H1 (cell line): ENCODE results near the gene KIAA1671. TPM values are rescaled to one million over a fixed set of nuclear protein-coding genes. Genes with fewer than 3 reads are reported as not detected.

Source experiments
- CTCF ChIA-PET: fragments of 300-600 bp; sonication (Branson Sonifier 250); formaldehyde crosslinking; loops from one replicate; lab custom pipeline; 2021; ENCODE audit not compliant: partially characterized antibody; lab: Charles Lee
- POLR2A ChIA-PET: fragments of 300-600 bp; sonication (Branson Sonifier 250); formaldehyde crosslinking; loops from one replicate; lab custom pipeline; 2021; ENCODE audit warnings: inconsistent platforms; ENCODE audit not compliant: partially characterized antibody; lab: Charles Lee
- DNase-seq, 2 experiments: peaks; one replicate each; pipeline versions ENCODE4 v3.0.0 to v3.0.0-alpha.2; 2010 to 2022; ENCODE audit warnings: low spot score in 2 of 2, low read depth in 1 of 2, mixed read lengths in 1 of 2
- FAIRE-seq: peaks from 2 replicates; lab custom pipeline; 2011; peaks lifted over from hg19 to GRCh38; lab: Jason Lieb, UNC
- H2AFZ ChIP-seq: 2 replicates; pipeline ENCODE4 v1.8.1; 2012; ENCODE audit warnings: low read length, inconsistent platforms
- H2AK5ac ChIP-seq: 2 replicates; pipeline ENCODE4 v1.6.1; 2013; ENCODE audit warnings: low read depth, low read length
- H2BK120ac ChIP-seq: replicated peaks from 2 replicates; pipeline ENCODE3; 2013; ENCODE audit warnings: low read depth, low read length, inconsistent platforms
- H2BK12ac ChIP-seq: 2 replicates; pipeline ENCODE4 v1.6.1; 2013; ENCODE audit warnings: low read depth, low read length
- H2BK15ac ChIP-seq: 2 replicates; pipeline ENCODE4 v1.6.1; 2013; ENCODE audit warnings: low read length
- H2BK20ac ChIP-seq: 2 replicates; pipeline ENCODE4 v1.6.1; 2013; ENCODE audit warnings: low read length
- H2BK5ac ChIP-seq: 2 replicates; pipeline ENCODE4 v1.6.1; 2013; ENCODE audit warnings: low read depth, low read length
- H3K14ac ChIP-seq: 2 replicates; pipeline ENCODE4 v1.6.1; 2013; ENCODE audit warnings: inconsistent platforms; ENCODE audit not compliant: insufficient read length
- H3K18ac ChIP-seq: 2 replicates; pipeline ENCODE4 v1.6.1; 2013; ENCODE audit warnings: low read length; ENCODE audit errors: extremely low read depth
- H3K23ac ChIP-seq: 2 replicates; pipeline ENCODE4 v1.6.1; 2013; ENCODE audit warnings: inconsistent platforms; ENCODE audit not compliant: insufficient read length
- H3K23me2 ChIP-seq: 2 replicates; pipeline ENCODE4 v1.6.1; 2013; ENCODE audit warnings: low read depth, low read length
- H3K27ac ChIP-seq: 2 replicates; pipeline ENCODE4 v1.6.1; 2011; ENCODE audit warnings: low read depth, low read length, inconsistent platforms
- H3K27me3 ChIP-seq, 4 experiments: replicated peaks in 1 of 4; 1 replicate in 1 of 4; 2 replicates in 3 of 4; pipeline versions ENCODE4 v1.6.1 to v1.8.1; 2011 to 2013; ENCODE audit warnings: low read length in 3 of 4, mild to moderate bottlenecking in 3 of 4, inconsistent platforms in 2 of 4, mixed read lengths in 2 of 4, moderate library complexity in 1 of 4; ENCODE audit not compliant: control insufficient read depth in 3 of 4, insufficient read depth in 3 of 4; ENCODE audit errors: extremely low read depth in 1 of 4
- H3K36me3 ChIP-seq, 4 experiments: 2 replicates each; pipeline versions ENCODE4 v1.6.1 to v1.8.1; 2011 to 2013; ENCODE audit warnings: mild to moderate bottlenecking in 4 of 4, low read length in 3 of 4, moderate library complexity in 2 of 4, control low read depth in 1 of 4, inconsistent platforms in 1 of 4; ENCODE audit not compliant: insufficient read depth in 4 of 4, control insufficient read depth in 2 of 4
- H3K4ac ChIP-seq: replicated peaks from 2 replicates; pipeline ENCODE3; 2013; ENCODE audit warnings: low read length, low read depth, mixed read lengths, inconsistent platforms; ENCODE audit not compliant: insufficient read length
- H3K4me1 ChIP-seq, 4 experiments: replicated peaks in 1 of 4; 1 replicate in 1 of 4; 2 replicates in 3 of 4; pipeline versions ENCODE4 v1.6.1 to v1.8.1; 2011 to 2013; ENCODE audit warnings: low read length in 3 of 4, inconsistent platforms in 2 of 4, mixed read lengths in 1 of 4; ENCODE audit not compliant: insufficient read depth in 4 of 4, control insufficient read depth in 3 of 4
- H3K4me2 ChIP-seq, 2 experiments: 2 replicates each; pipeline versions ENCODE4 v1.6.1 to v1.8.1; 2011 to 2013; ENCODE audit warnings: low read depth in 2 of 2, low read length in 2 of 2, control low read depth in 1 of 2, inconsistent platforms in 1 of 2, mild to moderate bottlenecking in 1 of 2; ENCODE audit not compliant: insufficient read depth in 1 of 2
- H3K4me3 ChIP-seq, 4 experiments: fragments of 200-600, 300-600 bp in 1 of 4; sonication (generic), shearing (Covaris generic), sonication (Bioruptor Twin) in 1 of 4; 2 replicates each; pipeline versions ENCODE4 v1.5.1 to v1.8.1; 2011 to 2016; ENCODE audit warnings: low read length in 4 of 4, low read depth in 3 of 4, control low read depth in 2 of 4, inconsistent platforms in 2 of 4, mild to moderate bottlenecking in 2 of 4, mixed read lengths in 1 of 4, moderate library complexity in 1 of 4; ENCODE audit not compliant: insufficient read depth in 2 of 4; ENCODE audit errors: extremely low read depth in 1 of 4
- H3K56ac ChIP-seq: replicated peaks from 2 replicates; pipeline ENCODE3; 2013; ENCODE audit warnings: low read depth, mild to moderate bottlenecking, mixed read lengths, low read length, inconsistent platforms; ENCODE audit not compliant: insufficient read length
- H3K79me1 ChIP-seq: 2 replicates; pipeline ENCODE4 v1.6.1; 2013; ENCODE audit warnings: low read depth, low read length, control low read depth
- H3K79me2 ChIP-seq, 2 experiments: 2 replicates each; pipeline versions ENCODE4 v1.6.1 to v1.8.1; 2012 to 2013; ENCODE audit warnings: low read length in 2 of 2, mild to moderate bottlenecking in 2 of 2, inconsistent platforms in 1 of 2; ENCODE audit not compliant: insufficient read depth in 2 of 2, control insufficient read depth in 1 of 2
- H3K9ac ChIP-seq, 4 experiments: replicated peaks in 1 of 4; 1 replicate in 1 of 4; 2 replicates in 3 of 4; pipeline versions ENCODE4 v1.6.1 to v1.8.1; 2011 to 2013; ENCODE audit warnings: low read depth in 3 of 4, low read length in 3 of 4, control low read depth in 2 of 4, mild to moderate bottlenecking in 2 of 4, moderate library complexity in 2 of 4, inconsistent platforms in 1 of 4; ENCODE audit errors: extremely low read depth in 1 of 4
- H3K9me3 ChIP-seq, 2 experiments: 2 replicates each; pipeline versions ENCODE4 v1.6.1 to v1.8.1; 2012 to 2013; ENCODE audit warnings: mild to moderate bottlenecking in 2 of 2, moderate library complexity in 2 of 2, control low read depth in 1 of 2, inconsistent platforms in 1 of 2, low read depth in 1 of 2, low read length in 1 of 2, mixed read lengths in 1 of 2; ENCODE audit not compliant: insufficient read depth in 2 of 2
- H4K20me1 ChIP-seq, 2 experiments: replicated peaks in 1 of 2; 2 replicates each; pipeline versions ENCODE3 to v1.8.1; 2011 to 2013; ENCODE audit warnings: inconsistent platforms in 2 of 2, low read length in 2 of 2, mild to moderate bottlenecking in 1 of 2; ENCODE audit not compliant: insufficient read depth in 2 of 2, control insufficient read depth in 1 of 2
- H4K5ac ChIP-seq: 2 replicates; pipeline ENCODE4 v1.6.1; 2013; ENCODE audit warnings: low read length, low read depth, mixed read lengths, inconsistent platforms; ENCODE audit not compliant: insufficient read length
- H4K8ac ChIP-seq: 2 replicates; pipeline ENCODE4 v1.8.0; 2013; ENCODE audit warnings: mild to moderate bottlenecking, moderate library complexity, low read length, inconsistent platforms; ENCODE audit not compliant: insufficient read depth; ENCODE audit errors: extremely low read depth
- H4K91ac ChIP-seq: replicated peaks from 2 replicates; pipeline ENCODE3; 2013; ENCODE audit warnings: low read length, mixed read lengths, inconsistent platforms; ENCODE audit not compliant: insufficient read length
- CBX8 ChIP-seq: fragments of 300-800, 300-1000 bp; sonication (generic); IDR thresholded peaks from 2 replicates; pipeline ENCODE4 v1.7.1; 2016; ENCODE audit warnings: low read depth, low read length, borderline replicate concordance
- MAFK ChIP-seq: IDR thresholded peaks from 2 replicates; pipeline ENCODE4 v1.6.1; 2012; ENCODE audit warnings: low read depth, mild to moderate bottlenecking, improper control_type of control experiment, low read length
- SIX5 ChIP-seq: IDR thresholded peaks from 2 replicates; pipeline ENCODE4 v1.6.1; 2011; ENCODE audit warnings: mild to moderate bottlenecking, low read depth, low read length
- TAF7 ChIP-seq: optimal IDR thresholded peaks from 2 replicates; pipeline ENCODE3; 2011; ENCODE audit warnings: low read depth, mild to moderate bottlenecking, inconsistent platforms, low read length, moderate library complexity, borderline replicate concordance
- WGBS, 2 experiments: shearing (Covaris generic) in 1 of 2; methylation state at CpG; one replicate each; pipeline versions ENCODE4 v1.1.6 to v1.1.7; 2013 to 2015; ENCODE audit warnings: low lambda C conversion rate in 2 of 2, mixed read lengths in 2 of 2, inconsistent platforms in 1 of 2, low coverage in 1 of 2, missing lambda C conversion rate in 1 of 2; ENCODE audit not compliant: insufficient replicate concordance in 2 of 2, insufficient coverage in 1 of 2, insufficient read length in 1 of 2; ENCODE audit errors: extremely low coverage in 1 of 2, missing lambda C conversion rate in 1 of 2; 5-methylcytosine and 5-hydroxymethylcytosine counted together
- polyA plus RNA-seq, 7 experiments: library from polyadenylated mRNA; depleted of rRNA in 3 of 7; stranded (reverse) in 5 of 7; unstranded in 2 of 7; fragments of >200 nt in 5 of 7; fragments of 200-250 nt in 2 of 7; gene quantifications; 1 replicate in 5 of 7; 2 replicates in 1 of 7; 4 replicates in 1 of 7; pipeline versions ENCODE4 v1.2.1 to v1.2.3, GENCODE V29; 2011 to 2013; ENCODE audit warnings: missing spikeins in 2 of 7, mixed read lengths in 2 of 7
- total RNA-seq: library from RNA; stranded (reverse); fragmentation: NEBNext Ultra II Directional; extraction: Animal tissue kit (Norgen Biotek cat#: 25700); gene quantifications from 2 replicates; pipeline ENCODE4 v1.2.1, GENCODE V29; 2021
- TF ChIP-seq, protein P1 (sequence below): IDR thresholded peaks from 2 replicates; pipeline ENCODE4 v1.6.1; 2012; ENCODE audit warnings: inconsistent platforms
- TF ChIP-seq, protein P2 (sequence below), 3 experiments: IDR thresholded peaks; 1 replicate in 2 of 3; 2 replicates in 1 of 3; pipeline versions ENCODE4 v1.5.1 to v1.6.1; 2011; ENCODE audit warnings: low read length in 3 of 3, mild to moderate bottlenecking in 3 of 3, inconsistent platforms in 2 of 3, low read depth in 1 of 3, moderate library complexity in 1 of 3; ENCODE audit not compliant: insufficient read depth in 1 of 3; ENCODE audit errors: control extremely low read depth in 1 of 3
- TF ChIP-seq, protein P3 (sequence below): IDR thresholded peaks from 2 replicates; pipeline ENCODE4 v1.6.1; 2012; ENCODE audit warnings: low read length, inconsistent platforms

Gene KIAA1671
- total and polyA plus RNA-seq, 2 of the 8 experiments (the other 6 are each of a cell fraction or from before 2014, with no cell fraction given) = 6.4 to 23.9 TPM

DNA sequence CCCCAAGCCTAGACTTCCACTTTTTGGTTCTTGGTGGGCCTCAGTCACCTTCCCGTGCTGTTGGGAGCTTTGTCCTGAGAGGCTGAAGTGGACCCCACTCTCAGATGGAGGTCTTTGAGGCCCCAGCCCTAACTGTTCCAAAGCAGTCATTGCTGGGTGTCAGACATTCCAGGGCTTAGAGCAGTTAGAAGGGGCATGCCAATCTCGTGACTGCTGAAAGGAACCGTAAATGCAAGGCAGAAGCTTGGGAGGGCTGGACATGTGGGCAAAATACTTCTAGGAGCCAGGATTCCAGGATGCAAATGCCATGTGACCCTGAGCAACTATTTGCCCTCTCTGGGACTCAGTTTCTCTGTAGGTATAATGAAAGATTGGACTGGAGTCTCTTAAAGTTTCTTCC lies 128.3 kb downstream of the KIAA1671 start:
- H4K8ac ChIP-seq = no peak overlapping the region
- H3K79me2 ChIP-seq = no peaks in the 10 kb centered on the region; a peak in 1 of 4 replicates
- H3K27me3 ChIP-seq = no peaks in the 10 kb centered on the region
- H3K4me1 ChIP-seq = peaks cover 0 to 3% (median 0%) of the 10 kb centered on the region in 4 experiments; a peak in 2 of 7 replicates
- H2AFZ ChIP-seq = no peak overlapping the region
- H4K91ac ChIP-seq = no peak overlapping the region
- peaks cover 0 to 1% of the 10 kb centered on the region in 2 experiments for H4K20me1 ChIP-seq
- no peaks in the 10 kb centered on the region for H3K23me2 ChIP-seq
- POLR2A ChIA-PET = interaction anchor here (0.9 to 1.5 kb wide), 3 partner anchors 18 to 155 kb away, joined by 3 read pairs; no protein-coding TSS in a partner anchor
- no peak overlapping the region for H2BK20ac ChIP-seq
- no peak overlapping the region for H2BK5ac ChIP-seq
- no peak overlapping the region for H3K23ac ChIP-seq
- no peaks in the 10 kb centered on the region for H3K36me3 ChIP-seq
- H3K4me3 ChIP-seq = no peak overlapping the region
- FAIRE-seq (no peak), DNase-seq (no peak)
- no peak overlapping the region for H4K5ac ChIP-seq
- no peak overlapping the region for H3K4ac ChIP-seq
- H2BK15ac ChIP-seq = no peak overlapping the region
- TF ChIP-seq, protein P1, sequence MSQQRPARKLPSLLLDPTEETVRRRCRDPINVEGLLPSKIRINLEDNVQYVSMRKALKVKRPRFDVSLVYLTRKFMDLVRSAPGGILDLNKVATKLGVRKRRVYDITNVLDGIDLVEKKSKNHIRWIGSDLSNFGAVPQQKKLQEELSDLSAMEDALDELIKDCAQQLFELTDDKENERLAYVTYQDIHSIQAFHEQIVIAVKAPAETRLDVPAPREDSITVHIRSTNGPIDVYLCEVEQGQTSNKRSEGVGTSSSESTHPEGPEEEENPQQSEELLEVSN = no peak
- no peak for TF ChIP-seq MAFK
- no peak for TF ChIP-seq SIX5
- TF ChIP-seq, protein P2, sequence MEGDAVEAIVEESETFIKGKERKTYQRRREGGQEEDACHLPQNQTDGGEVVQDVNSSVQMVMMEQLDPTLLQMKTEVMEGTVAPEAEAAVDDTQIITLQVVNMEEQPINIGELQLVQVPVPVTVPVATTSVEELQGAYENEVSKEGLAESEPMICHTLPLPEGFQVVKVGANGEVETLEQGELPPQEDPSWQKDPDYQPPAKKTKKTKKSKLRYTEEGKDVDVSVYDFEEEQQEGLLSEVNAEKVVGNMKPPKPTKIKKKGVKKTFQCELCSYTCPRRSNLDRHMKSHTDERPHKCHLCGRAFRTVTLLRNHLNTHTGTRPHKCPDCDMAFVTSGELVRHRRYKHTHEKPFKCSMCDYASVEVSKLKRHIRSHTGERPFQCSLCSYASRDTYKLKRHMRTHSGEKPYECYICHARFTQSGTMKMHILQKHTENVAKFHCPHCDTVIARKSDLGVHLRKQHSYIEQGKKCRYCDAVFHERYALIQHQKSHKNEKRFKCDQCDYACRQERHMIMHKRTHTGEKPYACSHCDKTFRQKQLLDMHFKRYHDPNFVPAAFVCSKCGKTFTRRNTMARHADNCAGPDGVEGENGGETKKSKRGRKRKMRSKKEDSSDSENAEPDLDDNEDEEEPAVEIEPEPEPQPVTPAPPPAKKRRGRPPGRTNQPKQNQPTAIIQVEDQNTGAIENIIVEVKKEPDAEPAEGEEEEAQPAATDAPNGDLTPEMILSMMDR (IDR thresholded peaks at IDR 0.05; ENCODE audit: control extremely low read depth in 1 of 3, insufficient read depth in 1 of 3, low read depth in 1 of 3, low read length in 3 of 3) = no peak
- no peak for TF ChIP-seq TAF7
- no peak for TF ChIP-seq CBX8
- TF ChIP-seq, protein P3, sequence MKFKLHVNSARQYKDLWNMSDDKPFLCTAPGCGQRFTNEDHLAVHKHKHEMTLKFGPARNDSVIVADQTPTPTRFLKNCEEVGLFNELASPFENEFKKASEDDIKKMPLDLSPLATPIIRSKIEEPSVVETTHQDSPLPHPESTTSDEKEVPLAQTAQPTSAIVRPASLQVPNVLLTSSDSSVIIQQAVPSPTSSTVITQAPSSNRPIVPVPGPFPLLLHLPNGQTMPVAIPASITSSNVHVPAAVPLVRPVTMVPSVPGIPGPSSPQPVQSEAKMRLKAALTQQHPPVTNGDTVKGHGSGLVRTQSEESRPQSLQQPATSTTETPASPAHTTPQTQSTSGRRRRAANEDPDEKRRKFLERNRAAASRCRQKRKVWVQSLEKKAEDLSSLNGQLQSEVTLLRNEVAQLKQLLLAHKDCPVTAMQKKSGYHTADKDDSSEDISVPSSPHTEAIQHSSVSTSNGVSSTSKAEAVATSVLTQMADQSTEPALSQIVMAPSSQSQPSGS = no peak
- H2BK120ac ChIP-seq = no peak overlapping the region
- H3K14ac ChIP-seq = no peak overlapping the region
- H3K79me1 ChIP-seq = peaks cover 3% of the 10 kb centered on the region
- no peak overlapping the region for H3K18ac ChIP-seq
- no peak overlapping the region for H3K9ac ChIP-seq
- no peak overlapping the region for H3K56ac ChIP-seq
- CTCF ChIA-PET = interaction anchor here (0.9 to 5.1 kb wide), 31 partner anchors 8 to 253 kb away, joined by 3 to 43 read pairs (median 6); partner anchors contain the start of gene CRYBB3
- no peaks in the 10 kb centered on the region for H3K9me3 ChIP-seq
- H3K4me2 ChIP-seq = no peak overlapping the region
- H2BK12ac ChIP-seq = no peak overlapping the region
- H2AK5ac ChIP-seq = no peak overlapping the region
- 84% methylated on average over 3 of the region's 3 CpGs; no CpG with 5 or more reads in 1 of the 2 experiments for WGBS, 2 experiments
- H3K27ac ChIP-seq = no peak overlapping the region
